ENCODE results near the gene ADPRHL1. TPM values are rescaled to one million over a fixed set of nuclear protein-coding genes. Genes with fewer than 3 reads are reported as not detected.

The ADPRHL1 gene
- total RNA-seq (ENCODE audit: low replicate concordance) = 2.4 and 2.8 TPM in 2 replicates

GRCh38 chr13:113452942-113453901 lies at the start of gene ADPRHL1:
TSS of gene ADPRHL1 (minus strand) at chr13:113453488. CDS start at chr13:113453437, 51 bp downstream.
- TF ChIP-seq CTCF (IDR thresholded peaks at IDR 0.05; ENCODE audit: insufficient read depth, low read length) = no peak
- DNase-seq (ENCODE audit: low read depth) = no peak
- no peak within 1 kb of the TSS for H3K4me3 ChIP-seq (ENCODE audit: low read depth, low read length)

- H3K4me3 ChIP-seq (ENCODE audit: low read depth, low read length) = no peak overlapping the region
- DNase-seq (ENCODE audit: low read depth) = no peak
- no peak for TF ChIP-seq CTCF (IDR thresholded peaks at IDR 0.05; ENCODE audit: insufficient read depth, low read length)
These were observed 49.4 kb upstream of the ADPRHL1 start for GRCh38 chr13:113502686-113503085.

GRCh38 chr13:113500530-113501265 lies 47.4 kb upstream of the ADPRHL1 start:
- TF ChIP-seq CTCF (IDR thresholded peaks at IDR 0.05; ENCODE audit: insufficient read depth, low read length) = no peak
- no peak for DNase-seq (ENCODE audit: low read depth)
- no peak overlapping the region for H3K4me3 ChIP-seq (ENCODE audit: low read depth, low read length)

- peak; percentile 47 for DNase-seq (ENCODE audit: low read depth)
- TF ChIP-seq CTCF (IDR thresholded peaks at IDR 0.05; ENCODE audit: insufficient read depth, low read length) = no peak
These were observed 46.6 kb upstream of the ADPRHL1 start for GRCh38 chr13:113499936-113500335.

GRCh38 chr13:113498905-113499304 lies 45.6 kb upstream of the ADPRHL1 start:
- no peak overlapping the region for H3K4me3 ChIP-seq (ENCODE audit: low read depth, low read length)
- DNase-seq (ENCODE audit: low read depth) = no peak
- no peak for TF ChIP-seq CTCF (IDR thresholded peaks at IDR 0.05; ENCODE audit: insufficient read depth, low read length)

More at GRCh38 chr13:113499936-113500335, 46.6 kb upstream of the ADPRHL1 start:
- no peak overlapping the region for H3K4me3 ChIP-seq (ENCODE audit: low read depth, low read length)

- DNase-seq (ENCODE audit: low read depth) = no peak
- no peak overlapping the region for H3K4me3 ChIP-seq (ENCODE audit: low read depth, low read length)
- no peak for TF ChIP-seq CTCF (IDR thresholded peaks at IDR 0.05; ENCODE audit: insufficient read depth, low read length)
These were observed 43.9 kb upstream of the ADPRHL1 start for GRCh38 chr13:113497217-113497616.

Data from fibroblast of the aortic adventitia (primary cell).